Activated CD8-positive, alpha-beta T cell treated with anti-CD3 and anti-CD28 coated beads for 36 hours (primary cell): ENCODE results near the gene PAX1. TPM values are rescaled to one million over a fixed set of nuclear protein-coding genes. Genes with fewer than 3 reads are reported as not detected.

ENCODE experiments used
- ATAC-seq: fragments of 200-7000 bp; cut with Tn5 transposase; one replicate; pipeline ENCODE4 v1.10.0; 2021; ENCODE audit warnings: mild to moderate bottlenecking, moderate library complexity
- CTCF ChIA-PET: fragments of 350-600 bp; sonication (Branson Sonifier 250); formaldehyde crosslinking; loops from one replicate; lab custom pipeline; 2021; ENCODE audit warnings: antibody characterized with exemption; lab: Charles Lee
- POLR2A ChIA-PET: fragments of 350-600 bp; sonication (Branson Sonifier 250); formaldehyde crosslinking; loops from one replicate; lab custom pipeline; 2021; ENCODE audit warnings: antibody characterized with exemption; lab: Charles Lee
- DNase-seq: peaks from one replicate; pipeline ENCODE4 v3.0.0-alpha.2; 2020
- H3K27ac Mint-ChIP-seq: one replicate; pipeline ENCODE4 v1.8.0; 2021; ENCODE audit warnings: mild to moderate bottlenecking, mixed read lengths
- H3K27me3 Mint-ChIP-seq: one replicate; pipeline ENCODE4 v1.8.0; 2021; ENCODE audit warnings: mixed read lengths
- H3K36me3 Mint-ChIP-seq: one replicate; pipeline ENCODE4 v1.8.0; 2021; ENCODE audit warnings: low read depth, mixed read lengths
- H3K4me1 Mint-ChIP-seq: one replicate; pipeline ENCODE4 v1.8.0; 2021; ENCODE audit warnings: low read depth, mixed read lengths
- H3K4me3 Mint-ChIP-seq: one replicate; pipeline ENCODE4 v1.8.0; 2021; ENCODE audit warnings: mild to moderate bottlenecking, moderate library complexity, mixed read lengths
- H3K9me3 Mint-ChIP-seq: one replicate; pipeline ENCODE4 v1.8.0; 2021; ENCODE audit warnings: mixed read lengths
- intact Hi-C: fragments of 100-400 bp; cut with micrococcal nuclease; formaldehyde crosslinking; loops from one replicate; pipeline ENCODE4 v1.10.0; 2022
- total RNA-seq, 2 experiments: library from RNA; stranded (reverse); gene quantifications; one replicate each; pipeline ENCODE4 v1.2.3, GENCODE V29; 2021
- TF ChIP-seq, protein P1 (sequence below): fragments of 200-600 bp; IDR thresholded peaks from one replicate; pipeline ENCODE4 v1.8.0; 2022; ENCODE audit warnings: antibody characterized with exemption, mild to moderate bottlenecking

The PAX1 gene
- total RNA-seq, 2 experiments from 2014 or later: not detected

DNA sequence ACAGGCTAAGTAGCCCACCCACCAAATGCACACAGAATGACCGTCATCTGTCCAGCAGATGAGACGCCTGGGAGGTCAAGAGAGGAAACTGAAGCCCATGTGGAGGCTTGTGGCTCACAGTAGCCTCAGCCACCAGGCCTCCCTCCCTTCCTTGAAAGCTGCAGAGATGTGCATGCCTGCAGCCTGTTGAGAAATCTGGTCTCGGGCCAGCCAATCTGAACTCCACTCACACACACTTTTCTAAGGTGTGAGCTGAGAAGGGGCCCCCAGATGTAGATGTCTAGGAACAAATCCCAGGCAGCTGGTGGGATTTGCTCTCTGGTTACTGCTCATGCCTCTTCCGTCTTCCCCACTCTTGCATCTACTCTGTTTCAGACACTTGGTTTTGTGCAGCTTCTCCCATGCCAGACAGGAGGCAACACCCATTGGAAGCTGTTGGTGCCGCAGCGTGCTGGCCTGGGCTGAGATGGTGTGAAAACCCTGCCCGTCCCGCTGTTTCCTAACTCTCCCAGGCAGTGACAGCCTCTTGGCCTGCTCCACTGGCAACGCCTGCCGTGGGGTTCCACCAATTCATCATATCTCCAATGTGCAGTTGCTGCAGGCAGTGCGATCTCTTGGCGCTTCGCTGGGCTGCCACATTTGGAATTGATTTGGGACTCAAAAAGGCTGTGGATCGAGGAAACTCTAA is 24.1 kb upstream of the PAX1 start:
- H3K36me3 Mint-ChIP-seq: no peaks in the 10 kb centered on the region
- intact Hi-C loops: no loop called here
- no peak for ATAC-seq
- ChIA-PET POLR2A (no interaction called here), CTCF (no interaction called here)
- no peaks in the 10 kb centered on the region for H3K9me3 Mint-ChIP-seq
- no peak overlapping the region for H3K27ac Mint-ChIP-seq
- no peaks in the 10 kb centered on the region for H3K4me1 Mint-ChIP-seq
- no peak overlapping the region for H3K4me3 Mint-ChIP-seq
- DNase-seq: no peak
- TF ChIP-seq, protein P1, sequence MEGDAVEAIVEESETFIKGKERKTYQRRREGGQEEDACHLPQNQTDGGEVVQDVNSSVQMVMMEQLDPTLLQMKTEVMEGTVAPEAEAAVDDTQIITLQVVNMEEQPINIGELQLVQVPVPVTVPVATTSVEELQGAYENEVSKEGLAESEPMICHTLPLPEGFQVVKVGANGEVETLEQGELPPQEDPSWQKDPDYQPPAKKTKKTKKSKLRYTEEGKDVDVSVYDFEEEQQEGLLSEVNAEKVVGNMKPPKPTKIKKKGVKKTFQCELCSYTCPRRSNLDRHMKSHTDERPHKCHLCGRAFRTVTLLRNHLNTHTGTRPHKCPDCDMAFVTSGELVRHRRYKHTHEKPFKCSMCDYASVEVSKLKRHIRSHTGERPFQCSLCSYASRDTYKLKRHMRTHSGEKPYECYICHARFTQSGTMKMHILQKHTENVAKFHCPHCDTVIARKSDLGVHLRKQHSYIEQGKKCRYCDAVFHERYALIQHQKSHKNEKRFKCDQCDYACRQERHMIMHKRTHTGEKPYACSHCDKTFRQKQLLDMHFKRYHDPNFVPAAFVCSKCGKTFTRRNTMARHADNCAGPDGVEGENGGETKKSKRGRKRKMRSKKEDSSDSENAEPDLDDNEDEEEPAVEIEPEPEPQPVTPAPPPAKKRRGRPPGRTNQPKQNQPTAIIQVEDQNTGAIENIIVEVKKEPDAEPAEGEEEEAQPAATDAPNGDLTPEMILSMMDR: no peak
- no peaks in the 10 kb centered on the region for H3K27me3 Mint-ChIP-seq

- intact Hi-C loops: no loop called here
- H3K27me3 Mint-ChIP-seq: no peaks in the 10 kb centered on the region
- H3K9me3 Mint-ChIP-seq: no peaks in the 10 kb centered on the region
- no peaks in the 10 kb centered on the region for H3K4me1 Mint-ChIP-seq
- TF ChIP-seq, protein P1: no peak
- H3K4me3 Mint-ChIP-seq: no peak overlapping the region
- H3K27ac Mint-ChIP-seq: no peak overlapping the region
- ChIA-PET POLR2A (no interaction called here), CTCF (no interaction called here)
- no peaks in the 10 kb centered on the region for H3K36me3 Mint-ChIP-seq
- DNase-seq: no peak
- no peak for ATAC-seq
Measured at GRCh38 chr20:21681922-21682318, 23.5 kb upstream of the PAX1 start.

DNA sequence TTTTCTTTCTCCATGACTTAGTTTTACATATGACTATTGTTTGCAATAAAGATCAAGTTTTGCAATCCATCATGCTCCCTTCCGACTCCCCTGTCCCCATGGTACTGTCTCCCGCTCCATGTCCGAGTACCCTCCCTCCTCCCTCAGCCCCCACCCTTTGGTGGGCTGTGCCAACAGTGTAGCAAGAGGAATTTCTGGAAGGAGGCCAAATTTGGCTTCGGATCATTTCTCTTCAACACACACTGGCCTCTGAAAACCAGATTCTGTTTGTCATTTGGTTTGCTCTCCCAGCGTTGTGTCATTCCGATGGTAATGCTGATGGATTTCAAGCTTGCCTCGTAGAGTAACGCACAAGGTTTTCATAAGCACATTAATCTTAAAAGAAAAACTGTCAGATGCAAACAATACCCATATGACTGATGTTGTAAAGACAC is 22.9 kb upstream of the PAX1 start:
- H3K9me3 Mint-ChIP-seq: no peaks in the 10 kb centered on the region
- intact Hi-C loops: no loop called here

DNA sequence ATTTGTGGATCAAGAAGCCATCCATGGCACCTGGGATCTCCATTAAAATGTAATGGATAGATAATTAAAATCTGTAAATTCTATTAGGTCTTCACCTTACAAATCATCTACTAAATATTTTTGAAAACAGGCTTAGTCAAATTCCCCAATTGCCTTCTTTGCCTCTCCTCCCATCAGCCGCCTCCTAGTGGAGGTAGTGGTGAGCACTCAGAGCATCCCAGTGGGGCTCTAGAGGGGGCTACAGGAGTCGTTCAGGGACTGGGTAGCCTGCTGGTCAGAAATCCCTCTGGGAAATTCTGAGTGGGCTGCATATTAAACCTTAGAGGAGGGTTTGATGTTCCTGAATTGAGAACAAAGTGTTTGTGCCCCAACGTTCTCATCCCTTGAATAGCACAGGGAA is 20.8 kb upstream of the PAX1 start:
- TF ChIP-seq, protein P1: no peak
- POLR2A ChIA-PET: no interaction called here
- Mint-ChIP-seq H3K4me1 (no peaks in the 10 kb centered on the region), H3K27ac (no peak overlapping the region), H3K4me3 (no peak overlapping the region), H3K27me3 (no peaks in the 10 kb centered on the region), H3K9me3 (no peaks in the 10 kb centered on the region), H3K36me3 (no peaks in the 10 kb centered on the region)
- no peak for ATAC-seq
- DNase-seq: no peak
- CTCF ChIA-PET: no interaction called here
- intact Hi-C loops: no loop called here

More for the DNA sequence above, 22.9 kb upstream of the PAX1 start:
- Mint-ChIP-seq H3K36me3 (no peaks in the 10 kb centered on the region), H3K4me3 (no peak overlapping the region), H3K27me3 (no peaks in the 10 kb centered on the region), H3K27ac (no peak overlapping the region), H3K4me1 (no peaks in the 10 kb centered on the region)
- TF ChIP-seq, protein P1: no peak
- DNase-seq (no peak), ATAC-seq (no peak)
- POLR2A ChIA-PET: no interaction called here
- CTCF ChIA-PET: no interaction called here

DNA sequence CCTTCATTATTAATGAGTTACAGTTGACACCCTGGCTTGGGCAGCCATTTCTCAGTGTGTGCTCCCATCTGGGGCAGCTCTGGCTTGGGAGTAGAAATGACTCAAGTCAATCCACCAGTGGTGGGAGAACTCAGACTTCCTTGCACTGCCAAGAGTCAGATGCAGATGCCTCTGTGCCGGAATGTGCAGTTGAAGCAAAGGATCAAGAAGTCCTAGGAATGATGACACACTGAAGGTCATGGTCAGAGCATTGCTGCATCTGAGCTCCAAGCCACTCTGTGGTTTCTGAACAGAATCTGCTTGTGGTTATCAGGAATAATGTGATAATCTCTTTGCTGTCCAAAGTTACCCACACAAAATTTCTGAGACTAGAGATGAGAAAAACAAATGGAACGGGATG is 19.5 kb upstream of the PAX1 start:
- intact Hi-C loops: no loop called here
- Mint-ChIP-seq H3K36me3 (no peaks in the 10 kb centered on the region), H3K4me3 (no peak overlapping the region), H3K27me3 (no peaks in the 10 kb centered on the region), H3K9me3 (no peaks in the 10 kb centered on the region), H3K27ac (no peak overlapping the region), H3K4me1 (no peaks in the 10 kb centered on the region)
- DNase-seq (no peak), ATAC-seq (no peak)
- POLR2A ChIA-PET: no interaction called here
- TF ChIP-seq, protein P1: no peak
- CTCF ChIA-PET: no interaction called here
